Smooth muscle cell (in vitro differentiated cells): ENCODE measurements around the gene STX18. TPM values are rescaled to one million over a fixed set of nuclear protein-coding genes. Genes with fewer than 3 reads are reported as not detected.

Source experiments
- DNase-seq: peaks from one replicate; lab custom pipeline; 2025; ENCODE audit not compliant: unreplicated experiment; lab: John Stamatoyannopoulos, UW
- H2AFZ ChIP-seq: fragments of 200-600 bp; sonication (generic); 2 replicates; pipeline ENCODE4 v1.6.0; 2016; ENCODE audit warnings: antibody characterized with exemption, low read depth, mild to moderate bottlenecking
- H3F3A ChIP-seq: fragments of 200-600 bp; sonication (generic); 2 replicates; pipeline ENCODE4 v1.6.0; 2017; ENCODE audit warnings: antibody characterized with exemption, low read depth
- H3K27ac ChIP-seq: fragments of 200-600 bp; sonication (generic); 2 replicates; pipeline ENCODE4 v1.5.1; 2016; ENCODE audit warnings: low read depth, mild to moderate bottlenecking
- H3K27me3 ChIP-seq: fragments of 200-600 bp; sonication (generic); 2 replicates; pipeline ENCODE4 v1.6.1; 2016; ENCODE audit warnings: low read depth, mild to moderate bottlenecking
- H3K36me3 ChIP-seq: fragments of 200-600 bp; sonication (generic); 2 replicates; pipeline ENCODE4 v1.5.1; 2016; ENCODE audit warnings: low read depth
- H3K4me1 ChIP-seq: fragments of 200-600 bp; sonication (generic); 2 replicates; pipeline ENCODE4 v1.5.1; 2016; ENCODE audit warnings: low read depth
- H3K4me2 ChIP-seq: fragments of 200-600 bp; sonication (generic); 2 replicates; pipeline ENCODE4 v1.6.0; 2016; ENCODE audit warnings: mild to moderate bottlenecking
- H3K4me3 ChIP-seq: fragments of 200-600 bp; sonication (generic); 2 replicates; pipeline ENCODE4 v1.5.1; 2016; ENCODE audit warnings: mild to moderate bottlenecking
- H3K79me2 ChIP-seq: fragments of 200-600 bp; sonication (generic); 2 replicates; pipeline ENCODE4 v1.6.0; 2016; ENCODE audit warnings: low read depth, mild to moderate bottlenecking
- H3K9ac ChIP-seq: fragments of 200-600 bp; sonication (generic); 2 replicates; pipeline ENCODE4 v1.6.0; 2016; ENCODE audit warnings: low read depth
- H3K9me3 ChIP-seq: fragments of 200-600 bp; sonication (generic); replicated peaks from 2 replicates; pipeline ENCODE4 v1.5.1; 2016; ENCODE audit warnings: low read depth
- H4K20me1 ChIP-seq: fragments of 200-600 bp; sonication (generic); 2 replicates; pipeline ENCODE4 v1.6.0; 2016; ENCODE audit warnings: low read depth
- WGBS: methylation state at CpG from one replicate; pipeline ENCODE4 v1.1.7; 2016; ENCODE audit warnings: low lambda C conversion rate; 5-methylcytosine and 5-hydroxymethylcytosine counted together
- polyA plus RNA-seq: library from polyadenylated mRNA; unstranded; fragments of >200 nt; fragmentation: Nextera tagmentation; extraction: Ambion mirVana; gene quantifications from 2 replicates; pipeline ENCODE4 v1.2.1, GENCODE V29; 2016
- total RNA-seq: library from RNA; depleted of rRNA; stranded (reverse); fragments of >200 nt; gene quantifications from 2 replicates; pipeline ENCODE4 v1.2.3, GENCODE V29; 2014
- TF ChIP-seq, protein P1 (sequence below): fragments of 200-600 bp; sonication (generic); IDR thresholded peaks from 2 replicates; pipeline ENCODE4 v1.5.1; 2017; ENCODE audit warnings: borderline replicate concordance, mild to moderate bottlenecking, antibody characterized with exemption; ENCODE audit not compliant: insufficient read depth, poor library complexity, severe bottlenecking

Gene STX18
- total and polyA plus RNA-seq, 2 experiments from 2014 or later = 17.7 to 23.3 TPM

DNA sequence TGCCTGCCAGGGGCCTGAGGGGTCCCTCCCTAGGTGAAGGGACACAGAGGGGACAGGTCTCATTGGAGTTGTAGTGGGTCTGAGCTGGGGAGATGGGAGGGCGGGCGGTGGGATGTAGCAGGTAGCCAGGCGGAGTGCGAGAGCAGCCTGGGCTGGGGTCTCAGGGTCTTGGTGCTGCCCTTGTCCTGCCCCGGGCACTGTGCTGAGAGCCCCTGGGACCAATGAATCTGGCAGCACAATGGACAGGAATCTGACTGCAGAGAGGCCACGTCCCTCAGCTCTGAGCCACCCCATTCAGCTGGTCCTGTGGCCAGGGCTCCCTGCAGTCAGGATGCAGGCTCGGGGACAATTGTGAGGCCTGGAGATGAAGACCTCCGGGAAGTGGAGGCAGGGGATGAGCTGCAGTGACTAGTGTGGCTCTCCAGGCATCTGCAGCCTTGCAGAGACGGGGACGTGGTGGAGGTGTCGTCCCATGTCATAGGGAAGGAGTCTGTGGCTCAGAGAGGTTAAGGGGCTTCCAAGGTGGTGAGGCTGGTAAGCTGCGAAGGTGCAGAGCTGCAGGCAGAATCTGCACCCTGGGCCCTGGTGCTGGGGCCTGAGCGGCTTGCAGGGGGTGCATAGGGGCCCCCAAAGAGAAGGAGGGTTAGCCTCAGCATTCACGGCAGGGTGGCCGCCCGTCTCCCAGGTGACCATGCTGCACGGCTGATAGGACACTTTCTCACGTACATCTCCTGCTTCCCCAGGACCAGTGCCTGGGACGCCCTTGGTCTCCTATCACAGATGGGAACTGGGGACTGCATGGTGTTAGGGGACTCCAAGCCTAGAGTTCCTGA is 134.3 kb downstream of the STX18 start:
- Histone ChIP-seq H4K20me1 (no peaks in the 10 kb centered on the region), H3K9me3 (no peaks in the 10 kb centered on the region), H3K4me1 (no peaks in the 10 kb centered on the region), H3K4me2 (no peak overlapping the region), H3K4me3 (no peak overlapping the region), H3K27ac (no peak overlapping the region), H3K9ac (no peak overlapping the region), H3K27me3 (no peaks in the 10 kb centered on the region), H3K79me2 (no peaks in the 10 kb centered on the region), H3K36me3 (no peaks in the 10 kb centered on the region), H2AFZ (no peak overlapping the region), H3F3A (no peaks in the 10 kb centered on the region)
- DNase-seq = no peak
- WGBS = 90% methylated on average over 19 of the region's 19 CpGs
- TF ChIP-seq, protein P1, sequence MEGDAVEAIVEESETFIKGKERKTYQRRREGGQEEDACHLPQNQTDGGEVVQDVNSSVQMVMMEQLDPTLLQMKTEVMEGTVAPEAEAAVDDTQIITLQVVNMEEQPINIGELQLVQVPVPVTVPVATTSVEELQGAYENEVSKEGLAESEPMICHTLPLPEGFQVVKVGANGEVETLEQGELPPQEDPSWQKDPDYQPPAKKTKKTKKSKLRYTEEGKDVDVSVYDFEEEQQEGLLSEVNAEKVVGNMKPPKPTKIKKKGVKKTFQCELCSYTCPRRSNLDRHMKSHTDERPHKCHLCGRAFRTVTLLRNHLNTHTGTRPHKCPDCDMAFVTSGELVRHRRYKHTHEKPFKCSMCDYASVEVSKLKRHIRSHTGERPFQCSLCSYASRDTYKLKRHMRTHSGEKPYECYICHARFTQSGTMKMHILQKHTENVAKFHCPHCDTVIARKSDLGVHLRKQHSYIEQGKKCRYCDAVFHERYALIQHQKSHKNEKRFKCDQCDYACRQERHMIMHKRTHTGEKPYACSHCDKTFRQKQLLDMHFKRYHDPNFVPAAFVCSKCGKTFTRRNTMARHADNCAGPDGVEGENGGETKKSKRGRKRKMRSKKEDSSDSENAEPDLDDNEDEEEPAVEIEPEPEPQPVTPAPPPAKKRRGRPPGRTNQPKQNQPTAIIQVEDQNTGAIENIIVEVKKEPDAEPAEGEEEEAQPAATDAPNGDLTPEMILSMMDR = no peak

- H3K9ac ChIP-seq = no peak overlapping the region
- no peak overlapping the region for H3K4me2 ChIP-seq
- H3K4me1 ChIP-seq = no peaks in the 10 kb centered on the region
- no peaks in the 10 kb centered on the region for H3K36me3 ChIP-seq
- no peak overlapping the region for H3K27ac ChIP-seq
- no peaks in the 10 kb centered on the region for H3K79me2 ChIP-seq
- no peaks in the 10 kb centered on the region for H4K20me1 ChIP-seq
- no peak overlapping the region for H3K4me3 ChIP-seq
- TF ChIP-seq, protein P1 = no peak
- WGBS = 87% methylated on average over 28 of the region's 28 CpGs
- H2AFZ ChIP-seq = no peak overlapping the region
- no peak for DNase-seq
- no peaks in the 10 kb centered on the region for H3K27me3 ChIP-seq
- no peaks in the 10 kb centered on the region for H3K9me3 ChIP-seq
- no peaks in the 10 kb centered on the region for H3F3A ChIP-seq
These were observed 135.2 kb downstream of the STX18 start for GRCh38 chr4:4406455-4407298.

- H3K4me3 ChIP-seq = no peak overlapping the region
- H3K4me2 ChIP-seq = no peak overlapping the region
- TF ChIP-seq, protein P1 = no peak
- H3K79me2 ChIP-seq = no peaks in the 10 kb centered on the region
- H3K9ac ChIP-seq = no peak overlapping the region
- no peak overlapping the region for H2AFZ ChIP-seq
- no peaks in the 10 kb centered on the region for H4K20me1 ChIP-seq
- H3K4me1 ChIP-seq = no peaks in the 10 kb centered on the region
- H3K27me3 ChIP-seq = no peaks in the 10 kb centered on the region
- DNase-seq = no peak
- no peak overlapping the region for H3K27ac ChIP-seq
- H3F3A ChIP-seq = no peaks in the 10 kb centered on the region
- no peaks in the 10 kb centered on the region for H3K9me3 ChIP-seq
- WGBS = 95% methylated on average over 15 of the region's 15 CpGs
- H3K36me3 ChIP-seq = no peaks in the 10 kb centered on the region
These were observed 136.4 kb downstream of the STX18 start for GRCh38 chr4:4405358-4405962.
